H9 (cell line): ENCODE measurements around the gene RWDD2A. TPM values are rescaled to one million over a fixed set of nuclear protein-coding genes. Genes with fewer than 3 reads are reported as not detected.

Experiments used
- DNase-seq: peaks from one replicate; pipeline ENCODE4 v3.0.0-alpha.2; 2017
- H2AFZ ChIP-seq: one replicate; pipeline ENCODE4 v1.6.1; 2013; ENCODE audit warnings: mild to moderate bottlenecking, low read length, control low read depth, moderate library complexity
- H2AK5ac ChIP-seq: 2 replicates; pipeline ENCODE4 v1.6.1; 2013; ENCODE audit warnings: low read length, control low read depth, mixed read lengths; ENCODE audit not compliant: insufficient read length
- H2BK120ac ChIP-seq: one replicate; pipeline ENCODE4 v1.6.1; 2013; ENCODE audit warnings: low read depth, mild to moderate bottlenecking, low read length, control low read depth, inconsistent platforms; ENCODE audit not compliant: poor library complexity, severe bottlenecking
- H2BK12ac ChIP-seq: 2 replicates; pipeline ENCODE4 v1.6.1; 2013; ENCODE audit warnings: low read length, control low read depth, mixed read lengths, low read depth; ENCODE audit not compliant: insufficient read length
- H2BK15ac ChIP-seq: 2 replicates; pipeline ENCODE4 v1.6.1; 2013; ENCODE audit warnings: low read depth, low read length, control low read depth
- H2BK20ac ChIP-seq: one replicate; pipeline ENCODE4 v1.6.1; 2013; ENCODE audit warnings: low read depth, mild to moderate bottlenecking, low read length, control low read depth, inconsistent platforms; ENCODE audit not compliant: poor library complexity, severe bottlenecking
- H2BK5ac ChIP-seq: 2 replicates; pipeline ENCODE4 v1.6.1; 2013; ENCODE audit warnings: low read length, control low read depth, mixed read lengths; ENCODE audit not compliant: insufficient read length
- H3K14ac ChIP-seq: 2 replicates; pipeline ENCODE4 v1.6.1; 2013; ENCODE audit warnings: low read length, control low read depth; ENCODE audit not compliant: insufficient read depth
- H3K18ac ChIP-seq: 2 replicates; pipeline ENCODE4 v1.6.1; 2013; ENCODE audit warnings: low read depth, mild to moderate bottlenecking, mixed read lengths, low read length, control low read depth; ENCODE audit not compliant: insufficient read length
- H3K23ac ChIP-seq: 2 replicates; pipeline ENCODE4 v1.6.1; 2013; ENCODE audit warnings: low read length, control low read depth, mixed read lengths, low read depth; ENCODE audit not compliant: insufficient read length
- H3K23me2 ChIP-seq: 2 replicates; pipeline ENCODE4 v1.6.1; 2013; ENCODE audit warnings: low read depth, mild to moderate bottlenecking, mixed read lengths, low read length, control low read depth; ENCODE audit not compliant: insufficient read length, poor library complexity, severe bottlenecking
- H3K27ac ChIP-seq: 2 replicates; pipeline ENCODE4 v1.5.1; 2013; ENCODE audit warnings: low read length, control low read depth, mixed read lengths, low read depth; ENCODE audit not compliant: insufficient read length
- H3K27me3 ChIP-seq: 2 replicates; pipeline ENCODE4 v1.6.1; 2013; ENCODE audit warnings: low read length, control low read depth, inconsistent platforms; ENCODE audit not compliant: insufficient read depth
- H3K4ac ChIP-seq: 2 replicates; pipeline ENCODE4 v1.6.1; 2013; ENCODE audit warnings: low read depth, mild to moderate bottlenecking, control low read depth, inconsistent platforms, low read length, moderate library complexity
- H3K4me1 ChIP-seq: 2 replicates; pipeline ENCODE4 v1.6.1; 2013; ENCODE audit warnings: low read length, control low read depth, inconsistent platforms; ENCODE audit not compliant: insufficient read depth
- H3K4me2 ChIP-seq: 2 replicates; pipeline ENCODE4 v1.6.1; 2013; ENCODE audit warnings: low read length, control low read depth, mixed read lengths; ENCODE audit not compliant: insufficient read length, insufficient read depth
- H3K56ac ChIP-seq: 2 replicates; pipeline ENCODE4 v1.6.1; 2013; ENCODE audit warnings: low read depth, mild to moderate bottlenecking, mixed read lengths, low read length, control low read depth; ENCODE audit not compliant: insufficient read length
- H3K79me1 ChIP-seq: 2 replicates; pipeline ENCODE4 v1.6.1; 2013; ENCODE audit warnings: low read depth, mild to moderate bottlenecking, moderate library complexity, low read length, control low read depth, inconsistent platforms; ENCODE audit not compliant: insufficient read depth, poor library complexity, severe bottlenecking
- H3K79me2 ChIP-seq: 2 replicates; pipeline ENCODE4 v1.6.1; 2013; ENCODE audit warnings: low read length, control low read depth, inconsistent platforms; ENCODE audit not compliant: insufficient read depth
- H3K9ac ChIP-seq: 2 replicates; pipeline ENCODE4 v1.6.1; 2013; ENCODE audit warnings: low read length, control low read depth, mixed read lengths; ENCODE audit not compliant: insufficient read length; ENCODE audit errors: extremely low read depth
- H3K9me3 ChIP-seq: one replicate; pipeline ENCODE4 v1.6.1; 2013; ENCODE audit warnings: low read depth, low read length, inconsistent platforms; ENCODE audit not compliant: control insufficient read depth
- H3T11ph ChIP-seq: one replicate; pipeline ENCODE4 v1.6.1; 2013; ENCODE audit warnings: mild to moderate bottlenecking, low read length, control low read depth, inconsistent platforms
- H4K20me1 ChIP-seq: one replicate; pipeline ENCODE4 v1.6.1; 2013; ENCODE audit not compliant: control insufficient read depth, insufficient read length, insufficient read depth
- H4K5ac ChIP-seq: 2 replicates; pipeline ENCODE4 v1.6.1; 2013; ENCODE audit warnings: low read depth, mild to moderate bottlenecking, mixed read lengths, low read length, control low read depth; ENCODE audit not compliant: insufficient read length
- H4K8ac ChIP-seq: replicated peaks from 2 replicates; pipeline ENCODE4 v1.6.1; 2013; ENCODE audit warnings: low read length, control low read depth, mixed read lengths, low read depth; ENCODE audit not compliant: insufficient read length
- H4K91ac ChIP-seq: 2 replicates; pipeline ENCODE4 v1.6.1; 2013; ENCODE audit warnings: low read depth, mild to moderate bottlenecking, moderate library complexity, mixed read lengths, low read length, control low read depth; ENCODE audit not compliant: insufficient read length
- H3K27ac Mint-ChIP-seq, 3 experiments: 2 replicates in 2 of 3; 3 replicates in 1 of 3; pipeline ENCODE4 v1.8.0; 2020 to 2021; ENCODE audit warnings: mixed read lengths in 3 of 3, mild to moderate bottlenecking in 1 of 3, moderate library complexity in 1 of 3
- H3K27me3 Mint-ChIP-seq: 2 replicates; pipeline ENCODE4 v1.8.0; 2021; ENCODE audit warnings: low read depth, mild to moderate bottlenecking, moderate library complexity, mixed read lengths
- H3K36me3 Mint-ChIP-seq, 3 experiments: 2 replicates in 2 of 3; 3 replicates in 1 of 3; pipeline ENCODE4 v1.8.0; 2020 to 2021; ENCODE audit warnings: low read depth in 3 of 3, mixed read lengths in 3 of 3; ENCODE audit not compliant: insufficient read depth in 1 of 3
- H3K4me1 Mint-ChIP-seq, 2 experiments: 2 replicates each; pipeline ENCODE4 v1.8.0; 2020; ENCODE audit warnings: mixed read lengths in 2 of 2
- H3K4me3 Mint-ChIP-seq, 2 experiments: 2 replicates in 1 of 2; 3 replicates in 1 of 2; pipeline ENCODE4 v1.8.0; 2020 to 2021; ENCODE audit warnings: mild to moderate bottlenecking in 2 of 2, mixed read lengths in 2 of 2, moderate library complexity in 1 of 2
- H3K9me3 Mint-ChIP-seq, 2 experiments: 2 replicates in 1 of 2; 3 replicates in 1 of 2; pipeline ENCODE4 v1.8.0; 2020; ENCODE audit warnings: mild to moderate bottlenecking in 2 of 2, mixed read lengths in 2 of 2, moderate library complexity in 1 of 2
- CTCF ChIP-seq: fragments of 200-600 bp; sonication (generic); conservative IDR thresholded peaks from 3 replicates; pipeline ENCODE4 v1.8.0; 2021; ENCODE audit warnings: antibody characterized with exemption, mild to moderate bottlenecking
- WGBS: extraction: QIAGEN DNeasy Blood & Tissue Kit; methylation state at CpG from one replicate; pipeline ENCODE4 v1.1.7; 2013; ENCODE audit warnings: missing lambda C conversion rate, low lambda C conversion rate, mixed read lengths; ENCODE audit not compliant: insufficient read length; ENCODE audit errors: extremely low coverage; 5-methylcytosine and 5-hydroxymethylcytosine counted together
- total RNA-seq: library from RNA; stranded (reverse); gene quantifications from 2 replicates; pipeline ENCODE4 v1.2.1, GENCODE V29; 2021

RWDD2A gene
- total RNA-seq, 1 experiment from 2014 or later: 3.2 TPM

- no peak overlapping the region for H3K23ac ChIP-seq
- Mint-ChIP-seq H3K4me3 (no peak overlapping the region), H3K27ac (no peak overlapping the region), H3K27me3 (no peaks in the 10 kb centered on the region), H3K4me1 (peaks cover under 1 to 2% of the 10 kb centered on the region in 2 experiments; a peak in 1 of 4 replicates), H3K9me3 (no peaks in the 10 kb centered on the region), H3K36me3 (peaks cover 10 to 26% (median 22%) of the 10 kb centered on the region in 3 experiments; a peak in 6 of 7 replicates)
- no peak overlapping the region for H2BK12ac ChIP-seq
- no peak overlapping the region for H3K56ac ChIP-seq
- no peak overlapping the region for H2AFZ ChIP-seq
- H2BK120ac ChIP-seq: no peak overlapping the region
- no CpG with 5 or more reads among the region's 2 CpGs for WGBS
- no peak overlapping the region for H3K14ac ChIP-seq
- H3K9me3 ChIP-seq: no peaks in the 10 kb centered on the region
- H4K5ac ChIP-seq: no peak overlapping the region
- H2BK5ac ChIP-seq: no peak overlapping the region
- no peak overlapping the region for H4K91ac ChIP-seq
- H4K8ac ChIP-seq: no peak overlapping the region
- H3K23me2 ChIP-seq: no peaks in the 10 kb centered on the region
- no peak overlapping the region for H3K18ac ChIP-seq
- no peaks in the 10 kb centered on the region; the same call in 1 of the 2 replicates for H3K4me1 ChIP-seq
- H2BK20ac ChIP-seq: no peak overlapping the region
- H3K9ac ChIP-seq: no peak overlapping the region
- no peak overlapping the region for H3K4ac ChIP-seq
- no peak overlapping the region for H3T11ph ChIP-seq
- no peak overlapping the region for H2AK5ac ChIP-seq
- H4K20me1 ChIP-seq: no peaks in the 10 kb centered on the region
- no peaks in the 10 kb centered on the region for H3K27me3 ChIP-seq
- no peak overlapping the region for H3K27ac ChIP-seq
- no peak for DNase-seq
- no peak for TF ChIP-seq CTCF
- no peaks in the 10 kb centered on the region for H3K79me1 ChIP-seq
- no peak overlapping the region for H3K4me2 ChIP-seq
- no peak overlapping the region for H2BK15ac ChIP-seq
- no peaks in the 10 kb centered on the region for H3K79me2 ChIP-seq
These were observed 6.7 kb downstream of the RWDD2A start for GRCh38 chr6:83199863-83200225.
